ENCODE measurements around the gene CLDN8. TPM values are rescaled to one million over a fixed set of nuclear protein-coding genes. Genes with fewer than 3 reads are reported as not detected.

CLDN8 gene
- total RNA-seq, 1 experiment from 2014 or later = not detected

DNA sequence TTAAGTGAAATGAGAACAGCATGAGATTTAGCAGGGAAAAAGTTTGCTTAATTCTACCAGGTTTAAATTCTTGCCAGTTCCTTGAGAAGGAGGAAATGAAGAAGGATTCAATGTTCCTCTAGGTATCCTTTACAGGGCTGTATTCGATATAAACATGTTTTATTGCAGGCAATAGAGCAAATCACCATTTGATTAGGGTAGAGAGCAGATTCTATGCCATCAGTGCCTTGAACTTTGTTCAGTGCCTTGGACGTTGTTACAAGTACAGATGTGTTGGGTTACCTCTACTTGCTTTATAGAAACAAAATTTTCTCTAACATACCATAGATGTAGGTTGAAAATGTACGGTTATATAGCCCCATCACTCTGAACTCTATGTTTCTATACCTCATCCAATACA is 18.2 kb upstream of the CLDN8 start:
- ChIA-PET CTCF (no interaction called here), POLR2A (no interaction called here), RAD21 (ENCODE audit: low non-redundant PET in 1 of 2, low total read pairs in 2 of 2, uncharacterized antibody in 2 of 2, unreplicated experiment in 2 of 2) (no interaction called here)
- Histone ChIP-seq H3K4me2 (ENCODE audit: low read length) (no peak overlapping the region), H3K9me2 (ENCODE audit: insufficient read depth) (no peaks in the 10 kb centered on the region), H3K4me3 (replicated peaks in 1 of 2; ENCODE audit: low read depth in 1 of 2, low read length in 2 of 2) (no peak overlapping the region), H3K27me3 (ENCODE audit: insufficient read depth, low read length) (no peaks in the 10 kb centered on the region), H3K9ac (ENCODE audit: low read length) (no peak overlapping the region), H3K36me3 (ENCODE audit: control insufficient read depth in 1 of 2, insufficient read depth in 2 of 2, low read length in 2 of 2) (no peaks in the 10 kb centered on the region), H3K27ac (ENCODE audit: low read depth, low read length) (no peak overlapping the region), H3K79me2 (ENCODE audit: insufficient read depth, low read length) (no peaks in the 10 kb centered on the region), H2AFZ (ENCODE audit: low read depth, low read length, poor library complexity, severe bottlenecking) (no peak overlapping the region), H3K9me3 (ENCODE audit: control insufficient read depth in 1 of 2, insufficient read depth in 1 of 2, low read depth in 1 of 2, low read length in 2 of 2) (peaks cover 7 to 15% of the 10 kb centered on the region in 2 experiments; a peak in 2 of 4 replicates), H3K4me1 (ENCODE audit: control insufficient read depth in 1 of 2, insufficient read depth in 2 of 2, low read length in 2 of 2) (no peaks in the 10 kb centered on the region), H4K20me1 (ENCODE audit: insufficient read depth) (no peaks in the 10 kb centered on the region)
- intact Hi-C loops (cut with micrococcal nuclease) = no loop called here
- DNase-seq (ENCODE audit: low read depth, low spot score) (no peak), ATAC-seq (no peak)
- BruUV-seq (replicated peaks) = no TSS peak
- TF ChIP-seq EZH2 (IDR thresholded peaks at IDR 0.05) = no peak
- TF ChIP-seq YY1 (IDR thresholded peaks at IDR 0.05; ENCODE audit: extremely low read depth, insufficient replicate concordance, low read depth, low read length) = no peak
- no peak for TF ChIP-seq SRF (IDR thresholded peaks at IDR 0.05; ENCODE audit: low read depth)
- TF ChIP-seq EZH2phosphoT487 (IDR thresholded peaks at IDR 0.05; ENCODE audit: borderline replicate concordance) = no peak
- TF ChIP-seq FOSL1 (IDR thresholded peaks at IDR 0.05; ENCODE audit: low read depth) = no peak
- no peak for TF ChIP-seq TCF7L2 (IDR thresholded peaks at IDR 0.05; ENCODE audit: borderline replicate concordance, extremely low read depth, insufficient read depth, insufficient read length)
- no peak for TF ChIP-seq CEBPB (IDR thresholded peaks at IDR 0.05; ENCODE audit: low read depth)
- TF ChIP-seq RAD21 (IDR thresholded peaks at IDR 0.05; ENCODE audit: low read depth) = no peak
- TF ChIP-seq POLR2AphosphoS5 (IDR thresholded peaks at IDR 0.05; ENCODE audit: low read depth, low read length) = no peak
- TF ChIP-seq, protein P1, sequence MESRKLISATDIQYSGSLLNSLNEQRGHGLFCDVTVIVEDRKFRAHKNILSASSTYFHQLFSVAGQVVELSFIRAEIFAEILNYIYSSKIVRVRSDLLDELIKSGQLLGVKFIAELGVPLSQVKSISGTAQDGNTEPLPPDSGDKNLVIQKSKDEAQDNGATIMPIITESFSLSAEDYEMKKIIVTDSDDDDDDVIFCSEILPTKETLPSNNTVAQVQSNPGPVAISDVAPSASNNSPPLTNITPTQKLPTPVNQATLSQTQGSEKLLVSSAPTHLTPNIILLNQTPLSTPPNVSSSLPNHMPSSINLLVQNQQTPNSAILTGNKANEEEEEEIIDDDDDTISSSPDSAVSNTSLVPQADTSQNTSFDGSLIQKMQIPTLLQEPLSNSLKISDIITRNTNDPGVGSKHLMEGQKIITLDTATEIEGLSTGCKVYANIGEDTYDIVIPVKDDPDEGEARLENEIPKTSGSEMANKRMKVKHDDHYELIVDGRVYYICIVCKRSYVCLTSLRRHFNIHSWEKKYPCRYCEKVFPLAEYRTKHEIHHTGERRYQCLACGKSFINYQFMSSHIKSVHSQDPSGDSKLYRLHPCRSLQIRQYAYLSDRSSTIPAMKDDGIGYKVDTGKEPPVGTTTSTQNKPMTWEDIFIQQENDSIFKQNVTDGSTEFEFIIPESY (IDR thresholded peaks at IDR 0.05; ENCODE audit: extremely low read depth, insufficient replicate concordance, low read length) = no peak
- TF ChIP-seq ZFX (IDR thresholded peaks at IDR 0.05) = no peak
- no peak for TF ChIP-seq CBX3 (IDR thresholded peaks at IDR 0.05; ENCODE audit: low read depth)
- TF ChIP-seq, protein P2, sequence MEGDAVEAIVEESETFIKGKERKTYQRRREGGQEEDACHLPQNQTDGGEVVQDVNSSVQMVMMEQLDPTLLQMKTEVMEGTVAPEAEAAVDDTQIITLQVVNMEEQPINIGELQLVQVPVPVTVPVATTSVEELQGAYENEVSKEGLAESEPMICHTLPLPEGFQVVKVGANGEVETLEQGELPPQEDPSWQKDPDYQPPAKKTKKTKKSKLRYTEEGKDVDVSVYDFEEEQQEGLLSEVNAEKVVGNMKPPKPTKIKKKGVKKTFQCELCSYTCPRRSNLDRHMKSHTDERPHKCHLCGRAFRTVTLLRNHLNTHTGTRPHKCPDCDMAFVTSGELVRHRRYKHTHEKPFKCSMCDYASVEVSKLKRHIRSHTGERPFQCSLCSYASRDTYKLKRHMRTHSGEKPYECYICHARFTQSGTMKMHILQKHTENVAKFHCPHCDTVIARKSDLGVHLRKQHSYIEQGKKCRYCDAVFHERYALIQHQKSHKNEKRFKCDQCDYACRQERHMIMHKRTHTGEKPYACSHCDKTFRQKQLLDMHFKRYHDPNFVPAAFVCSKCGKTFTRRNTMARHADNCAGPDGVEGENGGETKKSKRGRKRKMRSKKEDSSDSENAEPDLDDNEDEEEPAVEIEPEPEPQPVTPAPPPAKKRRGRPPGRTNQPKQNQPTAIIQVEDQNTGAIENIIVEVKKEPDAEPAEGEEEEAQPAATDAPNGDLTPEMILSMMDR (IDR thresholded peaks at IDR 0.05 in 2 of 3, conservative IDR thresholded peaks at IDR 0.05 in 1 of 3; ENCODE audit: borderline replicate concordance in 1 of 3, insufficient read depth in 1 of 3, low read depth in 2 of 3, low read length in 2 of 3) = no peak
